Measurements from ENCODE around the gene GALNT5. TPM values are rescaled to one million over a fixed set of nuclear protein-coding genes. Genes with fewer than 3 reads are reported as not detected.

Gene GALNT5
- polyA plus RNA-seq, 1 donor (not counting 4 experiments of a cell fraction or from before 2014, with no cell fraction given), result 8.3 TPM

GRCh38 chr2:157345647-157346389, 88.3 kb downstream of the GALNT5 start:
- Histone ChIP-seq H3K9me3 (ENCODE audit: control insufficient read depth, low read depth, low read length) (no peaks in the 10 kb centered on the region), H3K9me1 (ENCODE audit: control insufficient read depth, extremely low read depth, insufficient read depth, low read length) (no peaks in the 10 kb centered on the region), H3K27me3 (ENCODE audit: control insufficient read depth, extremely low read depth, insufficient read depth, low read length) (no peaks in the 10 kb centered on the region), H3K9ac (ENCODE audit: control insufficient read depth, extremely low read depth, insufficient read depth, low read length) (no peak overlapping the region), H3K79me2 (ENCODE audit: control insufficient read depth, insufficient read depth, low read length) (no peaks in the 10 kb centered on the region), H4K20me1 (ENCODE audit: control insufficient read depth, extremely low read depth, insufficient read depth, low read length) (no peaks in the 10 kb centered on the region), H3K4me3 (ENCODE audit: control insufficient read depth in 2 of 3, extremely low read depth in 1 of 3, insufficient read depth in 2 of 3, low read depth in 1 of 3, low read length in 3 of 3) (no peak overlapping the region), H3K27ac (ENCODE audit: control insufficient read depth, insufficient read depth, low read length) (no peak overlapping the region), H3K36me3 (ENCODE audit: control insufficient read depth in 2 of 2, extremely low read depth in 1 of 2, insufficient read depth in 2 of 2, low read length in 2 of 2) (no peaks in the 10 kb centered on the region), H3K4me2 (ENCODE audit: control insufficient read depth, extremely low read depth, insufficient read depth, low read depth, low read length) (no peak overlapping the region), H2AFZ (ENCODE audit: control insufficient read depth, low read length) (no peak overlapping the region), H3K4me1 (ENCODE audit: control insufficient read depth, extremely low read depth, insufficient read depth, low read length) (no peaks in the 10 kb centered on the region)
- TF ChIP-seq EZH2 (IDR thresholded peaks at IDR 0.05; ENCODE audit: low read length) (no peak), CTCF (optimal IDR thresholded peaks at IDR 0.05 in 1 of 3, IDR thresholded peaks at IDR 0.05 in 1 of 3, conservative IDR thresholded peaks at IDR 0.05 in 1 of 3; ENCODE audit: extremely low read depth in 1 of 3, insufficient read depth in 2 of 3, low read length in 3 of 3) (no peak)
- DNase-seq (ENCODE audit: low read depth, low spot score), result no peak
- no peak for FAIRE-seq
- dilution Hi-C loops (cut with MboI; ENCODE audit: extremely low pct_ligation_motif_present, low sequenced_read_pairs), result no loop called here

- FAIRE-seq, result no peak
- Histone ChIP-seq H3K36me3 (ENCODE audit: control insufficient read depth in 2 of 2, extremely low read depth in 1 of 2, insufficient read depth in 2 of 2, low read length in 2 of 2) (no peaks in the 10 kb centered on the region), H3K27ac (ENCODE audit: control insufficient read depth, insufficient read depth, low read length) (no peak overlapping the region), H3K4me3 (ENCODE audit: control insufficient read depth in 2 of 3, extremely low read depth in 1 of 3, insufficient read depth in 2 of 3, low read depth in 1 of 3, low read length in 3 of 3) (no peak overlapping the region), H3K4me1 (ENCODE audit: control insufficient read depth, extremely low read depth, insufficient read depth, low read length) (no peaks in the 10 kb centered on the region), H3K9me1 (ENCODE audit: control insufficient read depth, extremely low read depth, insufficient read depth, low read length) (no peaks in the 10 kb centered on the region), H2AFZ (ENCODE audit: control insufficient read depth, low read length) (no peak overlapping the region), H3K9me3 (ENCODE audit: control insufficient read depth, low read depth, low read length) (no peaks in the 10 kb centered on the region), H3K9ac (ENCODE audit: control insufficient read depth, extremely low read depth, insufficient read depth, low read length) (no peak overlapping the region), H3K79me2 (ENCODE audit: control insufficient read depth, insufficient read depth, low read length) (no peaks in the 10 kb centered on the region), H3K4me2 (ENCODE audit: control insufficient read depth, extremely low read depth, insufficient read depth, low read depth, low read length) (no peak overlapping the region), H4K20me1 (ENCODE audit: control insufficient read depth, extremely low read depth, insufficient read depth, low read length) (no peaks in the 10 kb centered on the region), H3K27me3 (ENCODE audit: control insufficient read depth, extremely low read depth, insufficient read depth, low read length) (no peaks in the 10 kb centered on the region)
- TF ChIP-seq CTCF (optimal IDR thresholded peaks at IDR 0.05 in 1 of 3, IDR thresholded peaks at IDR 0.05 in 1 of 3, conservative IDR thresholded peaks at IDR 0.05 in 1 of 3; ENCODE audit: extremely low read depth in 1 of 3, insufficient read depth in 2 of 3, low read length in 3 of 3) (no peak), EZH2 (IDR thresholded peaks at IDR 0.05; ENCODE audit: low read length) (no peak)
- no peak for DNase-seq (ENCODE audit: low read depth, low spot score)
- dilution Hi-C loops (cut with MboI; ENCODE audit: extremely low pct_ligation_motif_present, low sequenced_read_pairs), result no loop called here
Measured at GRCh38 chr2:157348291-157348921, 90.9 kb downstream of the GALNT5 start.
